HepG2 (cell line): Measurements from ENCODE around the gene ATG16L2. TPM values are rescaled to one million over a fixed set of nuclear protein-coding genes. Genes with fewer than 3 reads are reported as not detected.

Source experiments
- BORCS8-MEF2B ChIP-seq: sonication (generic); formaldehyde crosslinking; IDR thresholded peaks from 2 replicates; pipeline ENCODE4 v1.8.0; 2022; ENCODE audit warnings: mild to moderate bottlenecking, missing genetic modification reagents
- FOXA1 ChIP-seq, 2 experiments: fragments of 450-650 bp in 1 of 2; sonication (generic) in 1 of 2; formaldehyde crosslinking in 1 of 2; IDR thresholded peaks; 2 replicates each; pipeline versions ENCODE4 v1.4.0 to v1.6.1; 2016 to 2020; ENCODE audit warnings: missing genetic modification reagents in 1 of 2
- FUBP1 ChIP-seq: sonication (generic); formaldehyde crosslinking; IDR thresholded peaks from 2 replicates; pipeline ENCODE4 v1.5.1; 2020; ENCODE audit warnings: missing genetic modification reagents, mild to moderate bottlenecking, borderline replicate concordance
- HOXD1 ChIP-seq: sonication (generic); formaldehyde crosslinking; IDR thresholded peaks from 2 replicates; pipeline ENCODE4 v1.5.0; 2020; ENCODE audit warnings: missing genetic modification reagents
- JUND ChIP-seq: sonication (generic); formaldehyde crosslinking; IDR thresholded peaks from 2 replicates; pipeline ENCODE4 v1.8.0; 2022; ENCODE audit warnings: mild to moderate bottlenecking, missing genetic modification reagents
- LCORL ChIP-seq, 2 experiments: fragments of 450-650 bp in 1 of 2; sonication (generic) in 1 of 2; formaldehyde crosslinking in 1 of 2; IDR thresholded peaks; 2 replicates each; pipeline versions ENCODE4 v1.5.0 to v1.6.1; 2017 to 2020; ENCODE audit warnings: antibody characterized with exemption in 1 of 2, missing genetic modification reagents in 1 of 2
- MYNN ChIP-seq: sonication (generic); formaldehyde crosslinking; IDR thresholded peaks from 2 replicates; pipeline ENCODE4 v1.4.0; 2020; ENCODE audit warnings: mild to moderate bottlenecking, low read depth, missing genetic modification reagents
- NCOA2 ChIP-seq: sonication (generic); formaldehyde crosslinking; IDR thresholded peaks from 2 replicates; pipeline ENCODE4 v1.8.0; 2022; ENCODE audit warnings: inconsistent platforms
- NR2C2 ChIP-seq: sonication (generic); formaldehyde crosslinking; IDR thresholded peaks from 2 replicates; pipeline ENCODE4 v1.4.0; 2020; ENCODE audit warnings: missing genetic modification reagents, mild to moderate bottlenecking, moderate library complexity, borderline replicate concordance
- POGZ ChIP-seq: sonication (generic); formaldehyde crosslinking; IDR thresholded peaks from 2 replicates; pipeline ENCODE4 v1.4.0; 2020; ENCODE audit warnings: mild to moderate bottlenecking, missing genetic modification reagents
- POLR2AphosphoS5 ChIP-seq: IDR thresholded peaks from 2 replicates; pipeline ENCODE4 v1.6.1; 2012; ENCODE audit warnings: low read depth, low read length
- SIX1 ChIP-seq: sonication (generic); formaldehyde crosslinking; IDR thresholded peaks from 2 replicates; pipeline ENCODE4 v1.4.0; 2020; ENCODE audit warnings: missing genetic modification reagents, borderline replicate concordance
- SOX5 ChIP-seq: IDR thresholded peaks from 2 replicates; pipeline ENCODE4 v1.6.1; 2016; ENCODE audit warnings: borderline replicate concordance
- THRA ChIP-seq: sonication (generic); formaldehyde crosslinking; IDR thresholded peaks from 2 replicates; pipeline ENCODE4 v1.4.0; 2020; ENCODE audit warnings: missing genetic modification reagents, borderline replicate concordance
- ZBTB42 ChIP-seq: sonication (generic); formaldehyde crosslinking; IDR thresholded peaks from 2 replicates; pipeline ENCODE4 v1.5.0; 2020; ENCODE audit warnings: mild to moderate bottlenecking, missing genetic modification reagents
- ZNF460 ChIP-seq: sonication (generic); formaldehyde crosslinking; IDR thresholded peaks from 2 replicates; pipeline ENCODE4 v1.5.1; 2020; ENCODE audit warnings: missing genetic modification reagents, mild to moderate bottlenecking, borderline replicate concordance
- ZNF570 ChIP-seq: sonication (generic); formaldehyde crosslinking; IDR thresholded peaks from 2 replicates; pipeline ENCODE4 v1.4.0; 2020; ENCODE audit warnings: mild to moderate bottlenecking, missing genetic modification reagents, borderline replicate concordance
- ZSCAN22 ChIP-seq: sonication (generic); formaldehyde crosslinking; IDR thresholded peaks from 2 replicates; pipeline ENCODE4 v1.4.0; 2020; ENCODE audit warnings: mild to moderate bottlenecking, missing genetic modification reagents
- polyA plus RNA-seq, 8 experiments: library from polyadenylated mRNA; depleted of rRNA in 3 of 8; stranded (reverse) in 7 of 8; unstranded in 1 of 8; fragments of >200 nt; fragmentation: Illumina TruSeq in 4 of 8; extraction: Trizol in 4 of 8; gene quantifications; 2 replicates each; pipeline versions ENCODE4 v1.2.1 to v1.2.3, GENCODE V29; 2011 to 2016; ENCODE audit warnings: low read depth in 4 of 8, missing spikeins in 1 of 8, mixed read lengths in 1 of 8; ENCODE audit not compliant: insufficient read depth in 1 of 8
- total RNA-seq, 5 experiments: library from RNA; depleted of rRNA; stranded (reverse); fragments of >200 nt; fragmentation: Illumina TruSeq; extraction: Trizol; gene quantifications; 2 replicates each; pipeline ENCODE4 v1.2.3, GENCODE V29; 2016; ENCODE audit warnings: low read depth in 1 of 5
- TF ChIP-seq, protein P1 (sequence below): sonication (generic); formaldehyde crosslinking; IDR thresholded peaks from 2 replicates; pipeline ENCODE4 v1.4.0; 2020; ENCODE audit warnings: missing genetic modification reagents
- TF ChIP-seq, protein P2 (sequence below): sonication (generic); formaldehyde crosslinking; IDR thresholded peaks from 2 replicates; pipeline ENCODE4 v1.8.1; 2023; ENCODE audit warnings: mild to moderate bottlenecking, missing genetic modification reagents, borderline replicate concordance
- TF ChIP-seq, protein P3 (sequence below): sonication (generic); formaldehyde crosslinking; IDR thresholded peaks from 2 replicates; pipeline ENCODE4 v1.9.0; 2022; ENCODE audit warnings: low read depth, missing genetic modification reagents

ATG16L2 gene
- total and polyA plus RNA-seq, 2 of the 13 experiments (the other 11 are each of a cell fraction or from before 2014, with no cell fraction given), result 6.2 to 14.8 TPM

DNA sequence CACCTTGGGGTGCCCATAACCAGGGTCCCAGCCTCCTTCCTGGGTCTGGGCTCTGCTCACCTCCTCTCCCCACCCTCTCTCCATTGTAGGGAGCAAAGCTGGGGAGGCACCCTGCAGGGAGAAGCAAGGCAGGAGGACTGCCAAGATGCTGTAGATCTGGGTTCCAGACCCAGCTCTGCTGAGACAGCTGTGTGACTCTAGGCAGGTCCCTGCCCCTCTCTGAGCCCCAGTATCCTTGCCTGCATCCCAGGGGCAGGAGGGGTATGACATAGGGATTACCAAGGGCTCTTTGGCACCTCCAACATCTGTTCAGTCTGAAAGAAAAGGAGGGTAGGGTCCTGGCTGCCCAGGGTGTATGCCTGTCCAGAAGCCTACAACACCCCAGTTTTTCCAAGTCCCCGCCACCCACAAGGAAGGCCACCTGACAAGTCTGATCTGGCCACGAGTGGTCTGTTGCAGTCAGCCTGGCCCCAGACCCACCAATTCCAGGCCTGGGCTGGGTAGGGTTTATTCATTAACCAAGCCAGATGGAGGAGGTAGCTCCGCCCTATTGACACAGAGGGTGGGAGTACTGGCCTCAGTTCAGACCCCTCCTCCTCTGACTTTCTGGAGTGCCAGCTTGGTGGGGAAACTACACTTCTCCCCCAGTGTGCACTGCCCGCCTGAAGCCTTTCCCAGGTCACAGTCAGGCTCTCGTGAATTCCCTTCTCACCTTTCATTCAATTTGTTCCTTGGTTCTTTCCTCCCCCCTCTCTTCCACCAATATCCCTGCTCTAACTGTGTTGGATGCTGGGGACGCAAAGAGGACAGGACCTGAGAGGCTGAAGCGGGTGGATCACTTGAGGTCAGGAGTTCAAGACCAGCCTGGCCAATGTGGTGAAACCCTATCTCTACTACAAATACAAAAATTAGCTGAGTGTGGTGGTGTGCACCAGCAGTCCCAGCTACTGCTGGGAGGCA is 35.4 kb upstream of the ATG16L2 start (continued):
- TF ChIP-seq SIX1 (CRISPR knock-in tag) (peak; percentile 59; the same call in 1 of the 2 replicates), NR2C2 (CRISPR knock-in tag) (peak; percentile 11; the same call in 1 of the 2 replicates), SOX5 (CRISPR knock-in tag) (peak; percentile 40; the same call in 1 of the 2 replicates), BORCS8-MEF2B (CRISPR knock-in tag) (peak; percentile 75; the same call in 1 of the 2 replicates), NCOA2 (CRISPR knock-in tag) (peak; percentile 49; the same call in 1 of the 2 replicates), THRA (CRISPR knock-in tag) (peak; percentile 27; the same call in 1 of the 2 replicates), ZSCAN22 (CRISPR knock-in tag) (peak; percentile 99), POLR2AphosphoS5 (peak; percentile 65), HOXD1 (CRISPR knock-in tag) (0 out of 2 replicates have a peak, but pooled peaks have one; percentile 29), FUBP1 (CRISPR knock-in tag) (no peak), POGZ (peak; percentile 54; the same call in 1 of the 2 replicates), ZNF570 (CRISPR knock-in tag) (no peak), ZBTB42 (CRISPR knock-in tag) (peak; percentile 6; the same call in 1 of the 2 replicates), MYNN (0 out of 2 replicates have a peak, but pooled peaks have one; percentile 54), ZNF460 (CRISPR knock-in tag) (peak; percentile 87), FOXA1 (IDR thresholded peaks at IDR 0.05) (no peak), FOXA1 (CRISPR knock-in tag; IDR thresholded peaks at IDR 0.05) (peak; percentile 96), JUND (CRISPR knock-in tag) (no peak), LCORL (IDR thresholded peaks at IDR 0.05) (no peak), LCORL (CRISPR knock-in tag; IDR thresholded peaks at IDR 0.05) (0 out of 2 replicates have a peak, but pooled peaks have one; percentile 15)
- TF ChIP-seq, protein P1, sequence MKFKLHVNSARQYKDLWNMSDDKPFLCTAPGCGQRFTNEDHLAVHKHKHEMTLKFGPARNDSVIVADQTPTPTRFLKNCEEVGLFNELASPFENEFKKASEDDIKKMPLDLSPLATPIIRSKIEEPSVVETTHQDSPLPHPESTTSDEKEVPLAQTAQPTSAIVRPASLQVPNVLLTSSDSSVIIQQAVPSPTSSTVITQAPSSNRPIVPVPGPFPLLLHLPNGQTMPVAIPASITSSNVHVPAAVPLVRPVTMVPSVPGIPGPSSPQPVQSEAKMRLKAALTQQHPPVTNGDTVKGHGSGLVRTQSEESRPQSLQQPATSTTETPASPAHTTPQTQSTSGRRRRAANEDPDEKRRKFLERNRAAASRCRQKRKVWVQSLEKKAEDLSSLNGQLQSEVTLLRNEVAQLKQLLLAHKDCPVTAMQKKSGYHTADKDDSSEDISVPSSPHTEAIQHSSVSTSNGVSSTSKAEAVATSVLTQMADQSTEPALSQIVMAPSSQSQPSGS (CRISPR knock-in tag), result 0 out of 2 replicates have a peak, but pooled peaks have one; percentile 27
- TF ChIP-seq, protein P2, sequence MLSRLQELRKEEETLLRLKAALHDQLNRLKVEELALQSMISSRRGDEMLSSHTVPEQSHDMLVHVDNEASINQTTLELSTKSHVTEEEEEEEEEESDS (CRISPR knock-in tag), result 0 out of 2 replicates have a peak, but pooled peaks have one; percentile 39
- TF ChIP-seq, protein P3, sequence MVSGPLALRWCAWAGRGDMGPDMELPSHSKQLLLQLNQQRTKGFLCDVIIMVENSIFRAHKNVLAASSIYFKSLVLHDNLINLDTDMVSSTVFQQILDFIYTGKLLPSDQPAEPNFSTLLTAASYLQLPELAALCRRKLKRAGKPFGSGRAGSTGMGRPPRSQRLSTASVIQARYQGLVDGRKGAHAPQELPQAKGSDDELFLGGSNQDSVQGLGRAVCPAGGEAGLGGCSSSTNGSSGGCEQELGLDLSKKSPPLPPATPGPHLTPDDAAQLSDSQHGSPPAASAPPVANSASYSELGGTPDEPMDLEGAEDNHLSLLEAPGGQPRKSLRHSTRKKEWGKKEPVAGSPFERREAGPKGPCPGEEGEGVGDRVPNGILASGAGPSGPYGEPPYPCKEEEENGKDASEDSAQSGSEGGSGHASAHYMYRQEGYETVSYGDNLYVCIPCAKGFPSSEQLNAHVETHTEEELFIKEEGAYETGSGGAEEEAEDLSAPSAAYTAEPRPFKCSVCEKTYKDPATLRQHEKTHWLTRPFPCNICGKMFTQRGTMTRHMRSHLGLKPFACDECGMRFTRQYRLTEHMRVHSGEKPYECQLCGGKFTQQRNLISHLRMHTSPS (CRISPR knock-in tag), result peak; percentile 24; the same call in 1 of the 2 replicates
